SU-DHL-6 (cell line): Measurements from ENCODE around the gene IGF2BP3.

Source experiments
- H2AFZ ChIP-seq: fragments of 200-600 bp; sonication (generic); 2 replicates; pipeline ENCODE4 v1.6.1; 2014; ENCODE audit warnings: low read depth, mild to moderate bottlenecking, moderate library complexity, mixed read lengths, antibody characterized with exemption, low read length; ENCODE audit not compliant: severe bottlenecking
- H3F3A ChIP-seq: fragments of 200-600 bp; shearing (Covaris generic); 2 replicates; pipeline ENCODE4 v1.6.0; 2016; ENCODE audit warnings: antibody characterized with exemption, mild to moderate bottlenecking; ENCODE audit not compliant: insufficient read depth
- H3K27ac ChIP-seq: fragments of 200-600 bp; sonication (generic); 2 replicates; pipeline ENCODE4 v1.5.1; 2016; ENCODE audit warnings: low read depth, mild to moderate bottlenecking, low read length, moderate library complexity, mixed read lengths
- H3K27me3 ChIP-seq: fragments of 200-600 bp; sonication (generic), shearing (Covaris generic); 2 replicates; pipeline ENCODE4 v1.6.0; 2014; ENCODE audit warnings: mild to moderate bottlenecking, low read length
- H3K36me3 ChIP-seq: fragments of 200-600 bp; sonication (generic); 2 replicates; pipeline ENCODE4 v1.6.1; 2014; ENCODE audit warnings: mild to moderate bottlenecking, low read length, mixed read lengths
- H3K4me2 ChIP-seq: fragments of 300-600, 200-600 bp; shearing (Covaris generic), sonication (generic); 2 replicates; pipeline ENCODE4 v1.6.0; 2014; ENCODE audit warnings: low read length, low read depth, mild to moderate bottlenecking; ENCODE audit not compliant: poor library complexity, severe bottlenecking
- H3K4me3 ChIP-seq: fragments of 200-600 bp; sonication (generic); 2 replicates; pipeline ENCODE4 v1.5.1; 2014; ENCODE audit warnings: antibody characterized with exemption, low read length, mild to moderate bottlenecking, mixed read lengths; ENCODE audit not compliant: insufficient read depth, poor library complexity, severe bottlenecking
- H3K79me2 ChIP-seq: fragments of 200-600 bp; sonication (generic); 2 replicates; pipeline ENCODE4 v1.6.1; 2014; ENCODE audit warnings: mild to moderate bottlenecking, low read length, moderate library complexity; ENCODE audit not compliant: insufficient read depth
- H3K9ac ChIP-seq: fragments of 200-600 bp; sonication (generic); 2 replicates; pipeline ENCODE4 v1.7.0; 2014; ENCODE audit warnings: mild to moderate bottlenecking, low read length
- H3K9me2 ChIP-seq: fragments of 200-600 bp; sonication (generic); replicated peaks from 2 replicates; pipeline ENCODE4 v1.6.1; 2014; ENCODE audit warnings: low read length; ENCODE audit not compliant: insufficient read depth
- H3K9me3 ChIP-seq: fragments of 200-600 bp; sonication (generic); 2 replicates; pipeline ENCODE4 v1.6.1; 2014; ENCODE audit warnings: low read length, mixed read lengths; ENCODE audit not compliant: insufficient read depth
- H4K20me1 ChIP-seq: fragments of 200-600 bp; sonication (generic); 2 replicates; pipeline ENCODE4 v1.6.1; 2014; ENCODE audit warnings: low read depth, mild to moderate bottlenecking, antibody characterized with exemption, low read length, moderate library complexity, mixed read lengths
- EZH2phosphoT487 ChIP-seq: fragments of 200-600 bp; sonication (generic), shearing (Covaris generic); conservative IDR thresholded peaks from 2 replicates; pipeline ENCODE4 v1.6.1; 2018; ENCODE audit warnings: mild to moderate bottlenecking, antibody characterized with exemption, low read length, moderate library complexity, mixed read lengths
- TF ChIP-seq, protein P1 (sequence below): fragments of 200-600 bp; sonication (generic); IDR thresholded peaks from one replicate; pipeline ENCODE4 v1.5.1; 2017; ENCODE audit warnings: antibody characterized with exemption, mild to moderate bottlenecking, low read length, moderate library complexity; ENCODE audit not compliant: insufficient read depth, poor library complexity, severe bottlenecking

The IGF2BP3 gene

DNA sequence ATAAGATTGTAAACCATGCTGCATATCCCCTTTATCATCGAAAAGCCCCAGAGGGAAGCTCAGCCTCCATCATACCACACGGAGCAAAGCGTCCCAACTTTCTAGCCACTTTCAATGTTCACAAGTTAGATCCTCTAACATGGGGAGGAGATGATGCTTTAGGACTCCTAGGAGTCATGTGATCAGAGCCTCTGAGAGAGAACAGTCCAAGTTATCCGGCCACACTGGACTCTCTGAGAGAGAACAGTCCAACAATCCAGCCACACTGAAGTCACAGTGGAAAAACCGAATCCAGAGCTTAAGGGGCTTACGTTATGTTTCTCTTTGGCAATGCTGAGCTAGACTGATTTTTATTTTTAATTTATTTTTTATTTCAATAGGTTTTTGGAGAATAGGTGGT is 98.6 kb downstream of the IGF2BP3 start:
- Histone ChIP-seq H3K9me2 (no peaks in the 10 kb centered on the region), H3K36me3 (peaks cover 1% of the 10 kb centered on the region), H3K27ac (peak overlapping the region; percentile 99), H3K27me3 (no peaks in the 10 kb centered on the region), H3K4me3 (peak overlapping the region; percentile 15), H3K9ac (peak overlapping the region; percentile 76), H3K9me3 (no peaks in the 10 kb centered on the region), H3K79me2 (peaks cover 55% of the 10 kb centered on the region), H4K20me1 (no peaks in the 10 kb centered on the region), H2AFZ (no peak overlapping the region), H3F3A (peaks cover 96% of the 10 kb centered on the region), H3K4me2 (peak overlapping the region; percentile 96)
- TF ChIP-seq EZH2phosphoT487, result no peak

DNA sequence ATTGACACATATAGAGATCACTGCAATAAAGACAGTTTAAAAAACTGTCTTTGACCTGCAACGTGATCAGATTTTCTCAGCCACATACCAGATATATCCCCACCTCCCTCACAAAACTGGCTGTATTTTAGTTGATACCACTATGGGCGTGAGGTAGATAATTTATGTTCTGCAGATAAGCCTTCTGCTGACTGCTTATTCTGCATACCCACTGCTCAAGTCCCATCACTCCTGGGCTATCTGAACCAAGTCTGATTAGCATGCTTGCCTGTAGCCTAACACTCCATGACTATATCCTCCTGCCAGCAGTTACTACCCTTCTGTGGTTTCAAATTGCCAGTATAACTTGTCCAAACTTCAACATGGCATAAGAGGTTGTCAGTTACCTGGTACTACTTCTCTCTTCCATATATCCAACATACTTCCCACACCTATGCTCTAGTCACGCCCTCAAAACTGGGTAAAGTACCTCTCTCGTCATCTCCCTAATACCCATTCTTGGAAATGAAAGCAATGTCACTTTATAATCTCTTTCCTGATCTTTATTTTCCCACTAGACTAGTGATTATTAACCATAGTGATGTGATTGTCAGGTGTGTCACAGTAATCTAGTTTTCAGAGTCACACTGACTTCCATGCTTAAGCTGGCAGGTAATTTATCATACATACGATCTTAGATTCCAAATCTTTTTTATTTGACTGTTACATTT is 100.4 kb downstream of the IGF2BP3 start:
- Histone ChIP-seq H3K9ac (peak overlapping the region; percentile 76), H3K79me2 (peaks cover 55% of the 10 kb centered on the region), H4K20me1 (no peaks in the 10 kb centered on the region), H3K4me3 (no peak overlapping the region), H3K27ac (peak overlapping the region; percentile 99), H2AFZ (no peak overlapping the region), H3F3A (peaks cover 100% of the 10 kb centered on the region), H3K27me3 (no peaks in the 10 kb centered on the region), H3K9me2 (no peaks in the 10 kb centered on the region), H3K4me2 (peak overlapping the region; percentile 96), H3K9me3 (no peaks in the 10 kb centered on the region), H3K36me3 (peaks cover 6% of the 10 kb centered on the region)
- no peak for TF ChIP-seq EZH2phosphoT487
- TF ChIP-seq, protein P1, sequence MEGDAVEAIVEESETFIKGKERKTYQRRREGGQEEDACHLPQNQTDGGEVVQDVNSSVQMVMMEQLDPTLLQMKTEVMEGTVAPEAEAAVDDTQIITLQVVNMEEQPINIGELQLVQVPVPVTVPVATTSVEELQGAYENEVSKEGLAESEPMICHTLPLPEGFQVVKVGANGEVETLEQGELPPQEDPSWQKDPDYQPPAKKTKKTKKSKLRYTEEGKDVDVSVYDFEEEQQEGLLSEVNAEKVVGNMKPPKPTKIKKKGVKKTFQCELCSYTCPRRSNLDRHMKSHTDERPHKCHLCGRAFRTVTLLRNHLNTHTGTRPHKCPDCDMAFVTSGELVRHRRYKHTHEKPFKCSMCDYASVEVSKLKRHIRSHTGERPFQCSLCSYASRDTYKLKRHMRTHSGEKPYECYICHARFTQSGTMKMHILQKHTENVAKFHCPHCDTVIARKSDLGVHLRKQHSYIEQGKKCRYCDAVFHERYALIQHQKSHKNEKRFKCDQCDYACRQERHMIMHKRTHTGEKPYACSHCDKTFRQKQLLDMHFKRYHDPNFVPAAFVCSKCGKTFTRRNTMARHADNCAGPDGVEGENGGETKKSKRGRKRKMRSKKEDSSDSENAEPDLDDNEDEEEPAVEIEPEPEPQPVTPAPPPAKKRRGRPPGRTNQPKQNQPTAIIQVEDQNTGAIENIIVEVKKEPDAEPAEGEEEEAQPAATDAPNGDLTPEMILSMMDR, result no peak

DNA sequence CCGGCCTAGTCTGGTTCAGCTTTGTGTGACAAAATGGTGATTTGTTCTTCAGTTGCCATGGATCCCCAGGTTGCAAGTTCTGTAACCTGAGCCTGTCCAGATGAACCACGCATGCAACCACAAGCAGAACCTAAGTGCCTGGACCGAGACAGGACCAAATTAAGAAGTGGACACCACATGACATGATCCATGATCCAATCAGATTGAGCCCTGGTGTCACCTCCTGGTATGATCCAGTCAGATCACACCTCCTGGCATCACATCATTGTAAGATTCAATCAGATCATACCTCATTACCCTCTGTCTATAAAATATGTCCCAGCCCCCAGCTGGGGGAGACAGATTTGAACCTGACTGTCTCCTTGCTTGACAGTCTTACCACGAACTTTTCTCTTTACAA is 101.2 kb downstream of the IGF2BP3 start:
- Histone ChIP-seq H3K4me3 (peak overlapping the region; percentile 21), H3K79me2 (peaks cover 53% of the 10 kb centered on the region), H3K9me2 (no peaks in the 10 kb centered on the region), H3K36me3 (peaks cover 6% of the 10 kb centered on the region), H3K27me3 (no peaks in the 10 kb centered on the region), H3K9ac (peak overlapping the region; percentile 76), H2AFZ (no peak overlapping the region), H3K9me3 (no peaks in the 10 kb centered on the region), H3K4me2 (peak overlapping the region; percentile 96), H3F3A (peaks cover 96% of the 10 kb centered on the region), H3K27ac (peak overlapping the region; percentile 99), H4K20me1 (no peaks in the 10 kb centered on the region)
- TF ChIP-seq, protein P1, result no peak
- TF ChIP-seq EZH2phosphoT487, result no peak

DNA sequence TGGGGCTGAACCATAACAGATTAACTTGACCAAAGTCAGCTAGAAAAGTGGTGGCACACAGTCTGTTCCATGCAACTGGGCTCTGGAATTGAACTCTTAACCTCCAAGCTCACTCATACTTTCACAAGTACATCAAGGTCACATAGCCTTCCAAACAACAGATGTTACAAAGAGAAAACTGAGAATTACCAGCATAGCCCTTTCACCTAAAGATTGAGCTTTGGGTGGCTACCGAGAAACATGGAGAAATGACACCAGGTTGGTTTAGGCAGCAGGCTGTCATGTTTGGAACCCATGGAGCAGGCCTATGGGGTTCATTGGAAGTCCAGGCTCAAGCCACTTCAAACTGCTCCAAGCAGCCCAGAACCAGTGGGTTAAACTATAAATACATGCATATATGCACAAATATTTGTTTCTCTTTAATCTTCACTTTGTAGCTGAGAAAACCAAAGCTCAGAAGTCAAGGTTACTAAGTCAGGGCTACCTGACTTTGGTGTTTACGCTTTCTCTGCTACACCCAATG is 112.1 kb downstream of the IGF2BP3 start:
- H3K36me3 ChIP-seq, result peaks cover 36% of the 10 kb centered on the region

More for the DNA sequence above, 112.1 kb downstream of the IGF2BP3 start:
- Histone ChIP-seq H3K4me3 (no peak overlapping the region), H3K79me2 (peaks cover 93% of the 10 kb centered on the region), H3K9ac (peak overlapping the region; percentile 36), H3F3A (peaks cover 68% of the 10 kb centered on the region), H3K4me2 (peak overlapping the region; percentile 35), H4K20me1 (no peaks in the 10 kb centered on the region), H3K9me3 (peaks cover 5% of the 10 kb centered on the region; the same call in 1 of the 2 replicates), H3K27ac (peak overlapping the region; percentile 85), H2AFZ (no peak overlapping the region), H3K27me3 (no peaks in the 10 kb centered on the region), H3K9me2 (no peaks in the 10 kb centered on the region)
- TF ChIP-seq, protein P1, result no peak
- no peak for TF ChIP-seq EZH2phosphoT487
